NT2/D1 (cell line): ENCODE measurements around the gene CCDC197.

Experiments used
- DNase-seq: peaks from one replicate; pipeline ENCODE4 v3.0.0-alpha.2; 2011; ENCODE audit warnings: low read depth, low spot score
- H3K27me3 ChIP-seq: 2 replicates; pipeline ENCODE4 v1.6.0; 2011; ENCODE audit warnings: mild to moderate bottlenecking; ENCODE audit not compliant: insufficient read length, insufficient read depth
- H3K36me3 ChIP-seq: 2 replicates; pipeline ENCODE4 v1.6.1; 2011; ENCODE audit warnings: mild to moderate bottlenecking, low read length, mixed read lengths; ENCODE audit not compliant: insufficient read depth, insufficient read length
- H3K4me1 ChIP-seq: 2 replicates; pipeline ENCODE4 v1.5.1; 2011; ENCODE audit not compliant: insufficient read depth, insufficient read length
- H3K4me3 ChIP-seq: 2 replicates; pipeline ENCODE4 v1.5.1; 2011; ENCODE audit warnings: low read depth; ENCODE audit not compliant: insufficient read length
- H3K9ac ChIP-seq: 2 replicates; pipeline ENCODE4 v1.6.0; 2011; ENCODE audit warnings: low read depth; ENCODE audit not compliant: insufficient read length
- H3K9me3 ChIP-seq: 2 replicates; pipeline ENCODE4 v1.5.1; 2011; ENCODE audit warnings: mild to moderate bottlenecking, low read length; ENCODE audit not compliant: insufficient read depth
- SUZ12 ChIP-seq: IDR thresholded peaks from 2 replicates; pipeline ENCODE4 v1.6.1; 2011; ENCODE audit not compliant: insufficient read length, insufficient read depth; ENCODE audit errors: extremely low read depth
- YY1 ChIP-seq: IDR thresholded peaks from 2 replicates; pipeline ENCODE4 v1.6.1; 2011; ENCODE audit not compliant: insufficient read length, insufficient read depth
- ZNF274 ChIP-seq: IDR thresholded peaks from 2 replicates; pipeline ENCODE4 v1.6.1; 2011; ENCODE audit warnings: mild to moderate bottlenecking, low read depth, low read length

Gene CCDC197

GRCh38 chr14:94025720-94026119, 28.6 kb downstream of the CCDC197 start:
- no peaks in the 10 kb centered on the region for H3K36me3 ChIP-seq
- no peaks in the 10 kb centered on the region for H3K9me3 ChIP-seq
- H3K27me3 ChIP-seq: no peaks in the 10 kb centered on the region
- no peak for DNase-seq
- no peak overlapping the region for H3K9ac ChIP-seq
- H3K4me3 ChIP-seq: peak overlapping the region; percentile 47
- TF ChIP-seq SUZ12: no peak
- TF ChIP-seq ZNF274: no peak
- TF ChIP-seq YY1: no peak
- peaks cover 3% of the 10 kb centered on the region for H3K4me1 ChIP-seq

GRCh38 chr14:94026173-94026888, 29.2 kb downstream of the CCDC197 start, which contains the start of gene OTUB2:
Gene OTUB2, plus strand, starts transcription at chr14:94026340. Its CDS starts 198 bp downstream, at chr14:94026538.
- peak; percentile 90 for DNase-seq
- Histone ChIP-seq H3K4me1 (peaks cover 3% of the 10 kb centered on the region), H3K36me3 (no peaks in the 10 kb centered on the region), H3K4me3 (peak within 1 kb of the TSS; percentile 47), H3K27me3 (no peaks in the 10 kb centered on the region), H3K9ac (peak within 1 kb of the TSS; percentile 50), H3K9me3 (no peaks in the 10 kb centered on the region)
- no peak for TF ChIP-seq ZNF274
- no peak for TF ChIP-seq SUZ12
- no peak for TF ChIP-seq YY1

- Histone ChIP-seq H3K4me3 (peak overlapping the region; percentile 47), H3K27me3 (no peaks in the 10 kb centered on the region), H3K36me3 (no peaks in the 10 kb centered on the region), H3K9ac (peak overlapping the region; percentile 50), H3K9me3 (no peaks in the 10 kb centered on the region), H3K4me1 (no peaks in the 10 kb centered on the region)
- no peak for DNase-seq
- TF ChIP-seq ZNF274 (no peak), SUZ12 (no peak), YY1 (no peak)
These were observed 29.9 kb downstream of the CCDC197 start for GRCh38 chr14:94026889-94027469.

GRCh38 chr14:94027566-94028449, 30.7 kb downstream of the CCDC197 start:
- no peak overlapping the region for H3K9ac ChIP-seq
- no peaks in the 10 kb centered on the region for H3K9me3 ChIP-seq
- H3K4me3 ChIP-seq: no peak overlapping the region
- H3K4me1 ChIP-seq: no peaks in the 10 kb centered on the region
- H3K36me3 ChIP-seq: no peaks in the 10 kb centered on the region
- DNase-seq: no peak
- TF ChIP-seq YY1 (no peak), ZNF274 (no peak), SUZ12 (no peak)
- H3K27me3 ChIP-seq: no peaks in the 10 kb centered on the region

DNA sequence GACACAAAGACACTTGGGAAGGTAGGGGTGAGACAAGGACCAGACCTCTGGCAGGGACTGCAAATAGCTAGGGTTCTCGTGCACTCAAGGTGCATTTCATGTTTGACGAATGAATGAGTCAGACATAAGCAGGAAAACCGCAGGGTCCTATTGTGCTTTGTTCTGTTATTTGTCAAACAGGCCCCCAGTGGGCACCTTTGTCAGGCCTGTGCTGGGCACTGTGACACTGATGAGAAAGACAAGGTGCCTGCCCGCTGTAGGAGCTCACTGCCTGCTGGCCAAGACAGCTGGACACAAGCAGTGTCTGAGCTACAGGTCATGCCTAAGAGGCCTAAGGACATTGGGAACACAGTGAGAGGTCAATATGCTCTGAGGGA, 31.3 kb downstream of the CCDC197 start:
- no peak for TF ChIP-seq SUZ12
- TF ChIP-seq ZNF274: no peak
- no peak for TF ChIP-seq YY1
- no peaks in the 10 kb centered on the region for H3K27me3 ChIP-seq
- DNase-seq: no peak
- no peaks in the 10 kb centered on the region for H3K9me3 ChIP-seq
- H3K4me3 ChIP-seq: no peak overlapping the region
- no peak overlapping the region for H3K9ac ChIP-seq
- no peaks in the 10 kb centered on the region for H3K36me3 ChIP-seq
- H3K4me1 ChIP-seq: no peaks in the 10 kb centered on the region

GRCh38 chr14:94029265-94029664, 32.2 kb downstream of the CCDC197 start:
- Histone ChIP-seq H3K9ac (no peak overlapping the region), H3K4me3 (no peak overlapping the region), H3K4me1 (no peaks in the 10 kb centered on the region), H3K36me3 (no peaks in the 10 kb centered on the region), H3K9me3 (peaks cover 4% of the 10 kb centered on the region; the same call in 1 of the 2 replicates), H3K27me3 (no peaks in the 10 kb centered on the region)
- DNase-seq: no peak
- TF ChIP-seq ZNF274 (no peak), SUZ12 (no peak), YY1 (no peak)

DNA sequence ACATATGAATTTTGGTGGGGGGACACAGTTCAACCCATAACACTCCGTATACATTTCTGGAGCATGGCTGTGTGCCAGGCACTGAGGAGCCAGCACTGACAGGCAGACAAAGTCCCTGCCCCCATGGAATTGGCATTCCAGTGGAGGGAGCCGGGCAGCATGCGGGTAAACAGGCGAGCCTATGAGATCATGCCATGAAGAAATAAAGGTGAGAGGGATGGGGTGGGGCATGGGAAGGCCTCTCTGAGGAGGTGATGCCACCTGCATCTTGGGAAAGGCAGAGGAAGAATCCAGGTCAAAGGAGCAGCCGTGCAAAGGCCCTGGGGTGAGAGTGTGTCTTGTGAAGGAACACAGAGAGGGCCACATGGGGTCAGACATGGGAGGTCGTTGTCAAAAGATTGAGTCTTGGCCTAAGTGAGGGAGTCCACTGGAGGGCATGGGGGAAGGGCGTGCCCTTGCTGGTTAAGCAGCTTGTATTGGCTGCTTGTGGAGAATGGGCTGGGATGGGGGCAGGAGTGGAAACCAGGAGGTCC, 32.6 kb downstream of the CCDC197 start:
- Histone ChIP-seq H3K27me3 (no peaks in the 10 kb centered on the region), H3K4me3 (no peak overlapping the region), H3K36me3 (no peaks in the 10 kb centered on the region), H3K9me3 (peaks cover 9% of the 10 kb centered on the region), H3K4me1 (no peaks in the 10 kb centered on the region), H3K9ac (no peak overlapping the region)
- no peak for TF ChIP-seq SUZ12
- DNase-seq: no peak
